Ishikawa (cell line): ENCODE measurements around the gene ANKRD55.

Source experiments
- CEBPB ChIP-seq: IDR thresholded peaks from 2 replicates; pipeline ENCODE4 v1.6.1; 2012
- CREB1 ChIP-seq: IDR thresholded peaks from 2 replicates; pipeline ENCODE4 v1.6.1; 2012; ENCODE audit warnings: low read depth
- EP300 ChIP-seq: IDR thresholded peaks from 2 replicates; pipeline ENCODE4 v1.6.1; 2012; ENCODE audit warnings: borderline replicate concordance
- MAX ChIP-seq: IDR thresholded peaks from 2 replicates; pipeline ENCODE4 v1.6.1; 2012
- NFIC ChIP-seq: IDR thresholded peaks from 2 replicates; pipeline ENCODE4 v1.6.1; 2012
- TAF1 ChIP-seq: IDR thresholded peaks from 2 replicates; pipeline ENCODE4 v1.6.1; 2012; ENCODE audit warnings: low read depth, mild to moderate bottlenecking
- TCF12 ChIP-seq: IDR thresholded peaks from 2 replicates; pipeline ENCODE4 v1.6.1; 2012; ENCODE audit warnings: low read depth
- TEAD4 ChIP-seq: IDR thresholded peaks from 2 replicates; pipeline ENCODE4 v1.6.1; 2012
- YY1 ChIP-seq: IDR thresholded peaks from 2 replicates; pipeline ENCODE4 v1.6.1; 2012; ENCODE audit warnings: low read depth
- ZBTB7A ChIP-seq: IDR thresholded peaks from 2 replicates; pipeline ENCODE4 v1.6.1; 2012; ENCODE audit warnings: low read depth
- TF ChIP-seq, protein P1 (sequence below): IDR thresholded peaks from 2 replicates; pipeline ENCODE4 v1.6.1; 2012; ENCODE audit warnings: low read depth, mild to moderate bottlenecking
- TF ChIP-seq, protein P2 (sequence below): IDR thresholded peaks from 2 replicates; pipeline ENCODE4 v1.6.1; 2012

DNA sequence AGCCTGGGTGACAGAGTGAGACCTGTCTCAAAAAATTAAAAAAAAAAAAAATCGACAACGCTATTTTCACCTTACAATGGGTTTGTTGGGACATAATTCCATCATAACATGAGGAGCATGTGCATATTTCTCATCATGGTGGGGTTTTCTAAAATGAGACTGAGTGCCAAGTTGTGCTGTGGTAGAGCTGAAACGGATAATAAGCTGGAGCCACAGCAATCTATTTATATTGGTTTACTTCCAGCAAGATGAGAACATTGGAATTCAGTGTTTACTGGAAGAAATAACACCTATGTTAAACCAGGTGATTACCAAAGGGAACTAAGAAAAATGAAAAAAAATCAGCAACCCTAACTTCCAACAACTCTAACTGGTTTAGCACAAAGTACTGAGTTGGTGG lies 136.1 kb downstream of the ANKRD55 start:
- TF ChIP-seq TAF1, result no peak
- TF ChIP-seq, protein P1, sequence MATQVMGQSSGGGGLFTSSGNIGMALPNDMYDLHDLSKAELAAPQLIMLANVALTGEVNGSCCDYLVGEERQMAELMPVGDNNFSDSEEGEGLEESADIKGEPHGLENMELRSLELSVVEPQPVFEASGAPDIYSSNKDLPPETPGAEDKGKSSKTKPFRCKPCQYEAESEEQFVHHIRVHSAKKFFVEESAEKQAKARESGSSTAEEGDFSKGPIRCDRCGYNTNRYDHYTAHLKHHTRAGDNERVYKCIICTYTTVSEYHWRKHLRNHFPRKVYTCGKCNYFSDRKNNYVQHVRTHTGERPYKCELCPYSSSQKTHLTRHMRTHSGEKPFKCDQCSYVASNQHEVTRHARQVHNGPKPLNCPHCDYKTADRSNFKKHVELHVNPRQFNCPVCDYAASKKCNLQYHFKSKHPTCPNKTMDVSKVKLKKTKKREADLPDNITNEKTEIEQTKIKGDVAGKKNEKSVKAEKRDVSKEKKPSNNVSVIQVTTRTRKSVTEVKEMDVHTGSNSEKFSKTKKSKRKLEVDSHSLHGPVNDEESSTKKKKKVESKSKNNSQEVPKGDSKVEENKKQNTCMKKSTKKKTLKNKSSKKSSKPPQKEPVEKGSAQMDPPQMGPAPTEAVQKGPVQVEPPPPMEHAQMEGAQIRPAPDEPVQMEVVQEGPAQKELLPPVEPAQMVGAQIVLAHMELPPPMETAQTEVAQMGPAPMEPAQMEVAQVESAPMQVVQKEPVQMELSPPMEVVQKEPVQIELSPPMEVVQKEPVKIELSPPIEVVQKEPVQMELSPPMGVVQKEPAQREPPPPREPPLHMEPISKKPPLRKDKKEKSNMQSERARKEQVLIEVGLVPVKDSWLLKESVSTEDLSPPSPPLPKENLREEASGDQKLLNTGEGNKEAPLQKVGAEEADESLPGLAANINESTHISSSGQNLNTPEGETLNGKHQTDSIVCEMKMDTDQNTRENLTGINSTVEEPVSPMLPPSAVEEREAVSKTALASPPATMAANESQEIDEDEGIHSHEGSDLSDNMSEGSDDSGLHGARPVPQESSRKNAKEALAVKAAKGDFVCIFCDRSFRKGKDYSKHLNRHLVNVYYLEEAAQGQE, result no peak
- no peak for TF ChIP-seq YY1
- TF ChIP-seq EP300, result no peak
- TF ChIP-seq NFIC, result no peak
- TF ChIP-seq MAX, result no peak
- TF ChIP-seq ZBTB7A, result no peak
- TF ChIP-seq TEAD4, result no peak
- no peak for TF ChIP-seq CREB1
- no peak for TF ChIP-seq CEBPB
- TF ChIP-seq, protein P2, sequence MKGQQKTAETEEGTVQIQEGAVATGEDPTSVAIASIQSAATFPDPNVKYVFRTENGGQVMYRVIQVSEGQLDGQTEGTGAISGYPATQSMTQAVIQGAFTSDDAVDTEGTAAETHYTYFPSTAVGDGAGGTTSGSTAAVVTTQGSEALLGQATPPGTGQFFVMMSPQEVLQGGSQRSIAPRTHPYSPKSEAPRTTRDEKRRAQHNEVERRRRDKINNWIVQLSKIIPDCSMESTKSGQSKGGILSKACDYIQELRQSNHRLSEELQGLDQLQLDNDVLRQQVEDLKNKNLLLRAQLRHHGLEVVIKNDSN, result no peak
- TF ChIP-seq TCF12, result no peak
